Hindlimb muscle (tissue), 1 donor: Measurements from ENCODE around the gene UBE3A. TPM values are rescaled to one million over a fixed set of nuclear protein-coding genes. Genes with fewer than 3 reads are reported as not detected.
"Not testable (repeated sequence)": the region's sequence is repeated elsewhere in the genome, so short reads cannot be mapped to it uniquely, and the experiment has no call there.

Experiments used
- DNase-seq: peaks from one replicate; pipeline ENCODE4 v3.0.0-alpha.2; 2013
- polyA plus RNA-seq: library from polyadenylated mRNA; unstranded; fragments of 120-200 nt; gene quantifications from one replicate; pipeline ENCODE4 v1.2.1, GENCODE V29; 2013; ENCODE audit not compliant: insufficient read length

UBE3A gene
- polyA plus RNA-seq, 1 donor: 82.7 TPM

GRCh38 chr15:25437777-25438600 lies 835 bp downstream of the UBE3A start:
- DNase-seq: peak; percentile 71

DNA sequence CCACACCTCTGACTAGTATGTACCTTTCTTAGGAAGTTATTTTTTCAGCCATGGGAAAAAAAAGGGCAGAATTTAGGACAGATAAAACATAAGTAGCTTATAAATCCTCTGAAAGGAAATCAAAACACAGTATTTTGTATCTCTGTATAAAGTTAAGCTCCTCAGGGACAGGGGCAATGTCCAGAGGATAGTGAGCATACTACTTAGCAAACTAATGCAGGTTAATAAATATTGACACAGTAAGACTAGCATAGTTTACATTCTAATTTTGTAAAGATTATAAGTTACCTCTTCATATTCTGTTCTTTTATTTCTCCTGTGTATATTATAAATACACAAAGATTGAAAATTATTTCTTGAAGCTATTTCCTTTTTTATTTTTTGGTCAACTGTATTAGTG lies 2.1 kb downstream of the UBE3A start:
- no peak for DNase-seq

- no peak for DNase-seq
Measured at GRCh38 chr15:25435474-25436243, 3.2 kb downstream of the UBE3A start.

GRCh38 chr15:25433118-25433865 lies 5.5 kb downstream of the UBE3A start:
- no peak for DNase-seq

GRCh38 chr15:25431836-25432561 lies 6.8 kb downstream of the UBE3A start:
- peak; percentile 11 for DNase-seq

DNA sequence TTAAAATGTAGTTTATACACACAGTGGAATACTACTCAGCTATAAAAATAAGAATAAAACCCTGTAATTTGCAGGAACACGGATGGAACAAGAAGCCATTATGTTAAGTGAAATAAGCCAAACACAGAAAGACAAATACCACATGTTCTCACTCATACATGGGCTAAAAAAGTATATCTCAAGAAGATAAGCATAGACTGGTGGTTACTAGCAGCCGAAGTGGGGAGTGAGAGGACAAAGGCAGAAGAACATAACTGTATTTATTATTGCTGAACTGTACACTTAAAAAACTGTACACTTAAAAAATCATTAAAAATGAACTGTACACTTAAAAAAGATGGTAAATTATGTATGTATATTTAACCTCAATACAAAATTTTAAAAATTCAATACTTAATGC lies 11.0 kb downstream of the UBE3A start:
- no peak for DNase-seq

- DNase-seq: no peak
Measured at GRCh38 chr15:25426896-25427610, 11.8 kb downstream of the UBE3A start.

GRCh38 chr15:25424073-25424472 lies 14.8 kb downstream of the UBE3A start:
- no peak for DNase-seq

DNA sequence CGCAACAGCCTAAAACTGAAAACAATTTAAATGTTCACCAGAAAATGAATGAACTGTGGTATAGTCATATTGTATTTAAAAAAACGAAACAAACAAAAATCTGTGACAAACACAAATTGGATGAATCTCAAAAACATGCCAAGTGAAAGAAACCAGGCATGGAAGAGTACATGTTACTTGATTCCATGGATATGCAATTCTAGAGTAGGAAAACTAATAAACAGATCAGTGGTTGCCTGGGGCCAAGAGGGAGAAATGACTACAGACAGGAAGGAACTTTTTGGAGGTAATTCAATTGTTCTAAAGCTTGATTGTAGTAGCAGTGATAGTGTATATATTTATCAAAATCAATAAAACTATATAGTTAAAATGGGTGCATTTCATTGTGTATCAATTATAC lies 16.8 kb downstream of the UBE3A start:
- no peak for DNase-seq

GRCh38 chr15:25418202-25418601 lies 20.6 kb downstream of the UBE3A start:
- DNase-seq: no peak

- DNase-seq: no peak
Measured at GRCh38 chr15:25417604-25418003, 21.2 kb downstream of the UBE3A start.

DNA sequence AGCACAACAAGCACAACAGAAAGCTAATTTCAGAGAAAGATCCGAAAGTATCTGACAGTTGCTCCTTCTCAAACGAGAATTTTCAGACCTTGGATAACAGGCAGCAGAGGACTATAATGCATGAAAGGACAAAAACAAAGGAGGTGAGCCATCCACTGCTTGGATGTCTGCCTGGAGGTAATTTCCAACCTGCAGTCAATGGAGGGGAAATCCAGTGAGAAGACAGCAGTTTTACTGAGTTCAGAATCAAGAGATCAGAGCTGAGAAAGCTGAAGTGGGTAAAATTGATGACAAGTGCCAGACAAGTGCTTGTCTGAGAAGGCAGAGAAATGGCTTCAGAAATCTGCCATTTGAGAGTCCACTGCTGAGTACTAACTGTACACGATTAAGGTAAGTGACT lies 22.1 kb downstream of the UBE3A start:
- no peak for DNase-seq

- DNase-seq: no peak
Measured at GRCh38 chr15:25415707-25416106, 23.1 kb downstream of the UBE3A start.

DNA sequence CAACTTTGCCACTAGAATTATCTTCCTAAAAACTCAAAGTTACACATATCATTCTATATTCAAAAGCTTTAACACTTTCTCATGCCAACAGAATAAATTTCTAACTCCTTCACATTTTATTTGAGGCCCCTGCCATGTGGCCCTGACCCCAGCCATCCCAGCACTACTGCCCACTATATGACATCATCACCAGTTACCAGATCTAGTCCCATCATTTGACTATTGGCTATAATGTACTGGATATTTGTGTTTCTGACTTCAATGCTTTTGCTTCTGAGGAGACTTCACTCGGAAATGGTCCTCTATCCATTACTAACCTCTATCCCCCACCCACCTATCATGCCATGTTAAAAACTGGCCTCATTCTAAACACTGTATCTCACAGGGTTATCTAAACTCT lies 23.6 kb downstream of the UBE3A start:
- no peak for DNase-seq

DNA sequence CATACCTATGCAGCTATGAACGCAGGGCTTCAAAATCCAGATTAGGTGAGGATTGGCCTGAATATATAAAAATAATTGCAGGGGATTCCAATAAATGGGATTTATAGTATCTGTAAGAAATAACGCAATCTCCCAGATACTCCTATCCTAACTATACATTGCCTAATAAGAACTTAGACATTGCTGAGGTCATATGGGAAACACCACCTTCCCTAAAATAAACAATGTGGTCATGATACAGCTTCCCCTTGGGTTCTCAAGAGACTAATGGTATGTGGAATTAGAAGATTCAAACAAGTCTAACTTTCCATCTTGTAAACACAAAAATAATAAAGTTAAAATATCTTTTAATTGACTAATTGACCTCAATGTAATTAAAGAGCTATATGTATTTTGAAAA lies 28.2 kb downstream of the UBE3A start:
- DNase-seq: no peak

GRCh38 chr15:25409731-25410130 lies 29.1 kb downstream of the UBE3A start:
- DNase-seq: not testable (repeated sequence)

DNA sequence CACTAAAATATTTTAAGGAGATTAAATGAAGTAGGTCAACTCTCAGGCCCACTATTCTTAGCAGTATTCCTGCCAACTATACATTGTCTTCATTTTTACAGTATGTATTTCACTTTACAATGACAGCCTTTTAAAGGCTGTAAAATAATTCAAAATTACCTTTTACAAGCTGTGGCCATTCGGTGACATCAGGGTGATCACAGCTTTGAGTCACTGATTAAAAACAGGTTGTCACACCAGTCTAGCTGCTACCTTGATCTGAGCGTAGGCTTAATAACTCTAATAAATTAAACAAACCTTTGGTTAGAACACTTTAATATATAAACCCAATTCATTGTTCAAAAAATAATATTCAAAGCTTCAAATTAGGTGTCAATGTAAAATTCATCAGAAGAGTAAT lies 29.9 kb downstream of the UBE3A start:
- no peak for DNase-seq

- DNase-seq: no peak
Measured at GRCh38 chr15:25408428-25408827, 30.4 kb downstream of the UBE3A start.

GRCh38 chr15:25407950-25408349 lies 30.9 kb downstream of the UBE3A start:
- DNase-seq: no peak

DNA sequence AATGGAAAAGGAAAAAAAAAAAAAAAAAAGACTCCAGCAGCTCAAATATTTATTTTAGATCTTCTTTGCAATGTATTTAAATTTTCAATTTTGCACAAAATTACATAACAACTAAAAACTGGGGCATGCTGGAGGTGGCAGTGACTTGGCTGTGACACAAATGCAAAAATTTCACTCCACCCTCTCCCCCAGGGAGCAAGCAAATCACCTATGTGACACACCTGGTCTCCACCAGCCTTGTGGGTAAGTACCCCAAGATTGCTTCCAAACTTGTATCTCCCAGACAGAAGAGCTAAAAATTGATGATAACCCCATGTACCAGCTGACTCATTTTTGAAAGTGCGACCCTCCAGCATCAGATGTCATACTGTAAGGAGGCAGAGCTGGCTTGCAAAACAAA lies 32.0 kb downstream of the UBE3A start:
- DNase-seq: no peak

DNA sequence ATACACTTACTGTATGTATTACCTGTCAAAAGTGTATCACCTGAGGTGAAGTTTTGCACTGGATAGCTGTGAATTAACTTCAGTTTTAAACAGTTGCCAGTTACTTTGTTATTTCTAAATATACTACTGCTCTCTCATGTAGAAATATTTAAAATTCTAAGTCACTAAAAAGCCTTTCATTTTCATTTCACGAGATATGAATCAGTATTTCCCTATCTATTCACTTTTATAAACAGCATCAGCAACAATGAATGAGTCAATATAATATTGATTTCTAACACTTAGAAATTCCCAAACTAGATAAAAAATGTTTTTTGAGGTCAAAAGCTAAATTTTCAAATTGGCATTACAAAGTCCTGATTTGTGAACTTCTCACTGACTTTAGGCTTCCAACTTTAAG lies 32.6 kb downstream of the UBE3A start:
- DNase-seq: no peak

DNA sequence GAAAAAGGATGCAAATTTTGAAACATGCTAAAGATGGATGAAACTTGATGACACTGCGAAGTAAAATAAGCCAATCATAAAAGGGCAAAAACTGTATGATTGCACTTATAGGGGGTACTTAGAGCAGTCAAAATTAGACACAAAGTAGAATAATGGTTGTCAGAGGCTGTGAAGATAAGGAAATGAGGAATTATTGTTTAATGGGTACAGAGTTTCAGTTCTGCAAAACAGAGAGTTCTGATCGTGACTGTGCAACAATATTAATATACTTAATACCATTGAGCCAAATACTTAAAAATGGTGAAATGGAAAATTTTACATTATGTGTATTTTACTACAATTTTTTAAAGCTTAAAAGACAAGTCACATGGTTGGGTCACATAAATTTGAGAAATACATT lies 35.1 kb downstream of the UBE3A start:
- DNase-seq: no peak
